Astrocyte of the spinal cord (primary cell): ENCODE results near the gene FXYD2.

Source experiments
- DNase-seq: peaks from one replicate; pipeline ENCODE4 v3.0.0; 2011; ENCODE audit warnings: low read depth, low spot score
- H3K4me3 ChIP-seq: 2 replicates; pipeline ENCODE4 v1.5.1; 2011; ENCODE audit warnings: low read depth, mild to moderate bottlenecking, low read length, moderate library complexity
- in situ Hi-C: cut with HindIII; loops from 2 replicates; pipeline ENCODE4 v1.10.0; 2017; ENCODE audit warnings: low sequenced_read_pairs
- TF ChIP-seq, protein P1 (sequence below): IDR thresholded peaks from 2 replicates; pipeline ENCODE4 v1.5.1; 2012; ENCODE audit warnings: low read depth, mild to moderate bottlenecking, low read length, inconsistent platforms

FXYD2 gene

GRCh38 chr11:117781627-117782026 lies 42.9 kb downstream of the FXYD2 start:
- TF ChIP-seq, protein P1, sequence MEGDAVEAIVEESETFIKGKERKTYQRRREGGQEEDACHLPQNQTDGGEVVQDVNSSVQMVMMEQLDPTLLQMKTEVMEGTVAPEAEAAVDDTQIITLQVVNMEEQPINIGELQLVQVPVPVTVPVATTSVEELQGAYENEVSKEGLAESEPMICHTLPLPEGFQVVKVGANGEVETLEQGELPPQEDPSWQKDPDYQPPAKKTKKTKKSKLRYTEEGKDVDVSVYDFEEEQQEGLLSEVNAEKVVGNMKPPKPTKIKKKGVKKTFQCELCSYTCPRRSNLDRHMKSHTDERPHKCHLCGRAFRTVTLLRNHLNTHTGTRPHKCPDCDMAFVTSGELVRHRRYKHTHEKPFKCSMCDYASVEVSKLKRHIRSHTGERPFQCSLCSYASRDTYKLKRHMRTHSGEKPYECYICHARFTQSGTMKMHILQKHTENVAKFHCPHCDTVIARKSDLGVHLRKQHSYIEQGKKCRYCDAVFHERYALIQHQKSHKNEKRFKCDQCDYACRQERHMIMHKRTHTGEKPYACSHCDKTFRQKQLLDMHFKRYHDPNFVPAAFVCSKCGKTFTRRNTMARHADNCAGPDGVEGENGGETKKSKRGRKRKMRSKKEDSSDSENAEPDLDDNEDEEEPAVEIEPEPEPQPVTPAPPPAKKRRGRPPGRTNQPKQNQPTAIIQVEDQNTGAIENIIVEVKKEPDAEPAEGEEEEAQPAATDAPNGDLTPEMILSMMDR, result no peak
- DNase-seq, result no peak
- H3K4me3 ChIP-seq, result no peak overlapping the region
- in situ Hi-C loops, result no loop called here

DNA sequence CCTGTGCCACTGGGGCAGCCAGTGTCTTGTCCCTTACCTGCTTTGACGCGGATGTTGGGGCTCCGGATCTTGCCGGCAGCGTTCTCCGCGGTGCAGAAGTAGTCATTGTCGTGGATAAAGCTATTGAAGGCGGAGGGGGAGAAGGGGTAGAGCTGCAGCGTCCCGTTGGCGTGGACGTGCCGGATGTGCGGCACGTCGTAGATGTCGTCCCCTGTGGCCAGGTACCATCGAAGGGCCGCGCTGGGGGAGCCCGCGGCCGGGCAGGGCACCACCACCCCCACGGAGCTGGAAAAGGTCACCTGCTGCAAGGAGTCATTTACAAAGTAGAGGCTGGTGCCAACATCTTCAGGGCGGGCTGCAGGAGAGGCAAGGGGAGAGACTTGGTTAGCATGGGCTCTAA lies 44.1 kb downstream of the FXYD2 start:
- TF ChIP-seq, protein P1, result no peak
- H3K4me3 ChIP-seq, result no peak overlapping the region
- no peak for DNase-seq
- in situ Hi-C loops, result no loop called here

GRCh38 chr11:117774553-117774952 lies 50.0 kb downstream of the FXYD2 start:
- in situ Hi-C loops, result no loop called here
- no peak overlapping the region for H3K4me3 ChIP-seq
- TF ChIP-seq, protein P1, result no peak
- no peak for DNase-seq

GRCh38 chr11:117772360-117772759 lies 52.2 kb downstream of the FXYD2 start:
- in situ Hi-C loops, result no loop called here
- TF ChIP-seq, protein P1, result no peak
- no peak overlapping the region for H3K4me3 ChIP-seq
- DNase-seq, result no peak

- in situ Hi-C loops, result no loop called here
- TF ChIP-seq, protein P1, result no peak
- H3K4me3 ChIP-seq, result no peak overlapping the region
- no peak for DNase-seq
Measured at GRCh38 chr11:117771841-117772240, 52.7 kb downstream of the FXYD2 start.

- TF ChIP-seq, protein P1, result no peak
- H3K4me3 ChIP-seq, result no peak overlapping the region
- in situ Hi-C loops, result no loop called here
- DNase-seq, result no peak
Measured at GRCh38 chr11:117771197-117771596, 53.3 kb downstream of the FXYD2 start.

- in situ Hi-C loops, result no loop called here
- H3K4me3 ChIP-seq, result no peak overlapping the region
- DNase-seq, result no peak
- TF ChIP-seq, protein P1, result no peak
Measured at GRCh38 chr11:117770061-117770460, 54.5 kb downstream of the FXYD2 start.
